Neural progenitor cell (in vitro differentiated cells): Measurements from ENCODE around the gene ETDC. TPM values are rescaled to one million over a fixed set of nuclear protein-coding genes. Genes with fewer than 3 reads are reported as not detected.

ENCODE experiments used
- DNase-seq: peaks from one replicate; pipeline ENCODE4 v3.0.0-alpha.2; 2016; ENCODE audit warnings: low spot score
- H2AFZ ChIP-seq: fragments of 200-600 bp; sonication (generic); replicated peaks from 2 replicates; pipeline ENCODE4 v1.6.1; 2016; ENCODE audit warnings: antibody characterized with exemption
- H3F3A ChIP-seq: fragments of 200-600 bp; sonication (generic); 2 replicates; pipeline ENCODE4 v1.6.1; 2016; ENCODE audit warnings: antibody characterized with exemption, low read depth
- H3K27ac ChIP-seq: fragments of 200-600 bp; sonication (generic); 2 replicates; pipeline ENCODE4 v1.5.1; 2016; ENCODE audit warnings: mild to moderate bottlenecking
- H3K27me3 ChIP-seq: fragments of 200-600 bp; sonication (generic); 2 replicates; pipeline ENCODE4 v1.6.1; 2016; ENCODE audit warnings: mild to moderate bottlenecking, moderate library complexity
- H3K36me3 ChIP-seq: fragments of 200-600 bp; sonication (generic); 2 replicates; pipeline ENCODE4 v1.5.1; 2016
- H3K4me1 ChIP-seq: fragments of 200-600 bp; sonication (generic); 2 replicates; pipeline ENCODE4 v1.6.1; 2016; ENCODE audit warnings: mixed run types
- H3K4me2 ChIP-seq: fragments of 200-600 bp; sonication (generic); 2 replicates; pipeline ENCODE4 v1.6.1; 2016
- H3K4me3 ChIP-seq: fragments of 200-600 bp; sonication (generic); 2 replicates; pipeline ENCODE4 v1.5.1; 2016
- H3K79me2 ChIP-seq: fragments of 200-600 bp; sonication (generic); 2 replicates; pipeline ENCODE4 v1.6.1; 2016; ENCODE audit warnings: low read depth
- H3K9ac ChIP-seq: fragments of 200-600 bp; sonication (generic); 2 replicates; pipeline ENCODE4 v1.6.1; 2016
- H3K9me3 ChIP-seq: fragments of 200-600 bp; sonication (generic); 2 replicates; pipeline ENCODE4 v1.5.1; 2016; ENCODE audit warnings: low read depth
- H4K20me1 ChIP-seq: fragments of 200-600 bp; sonication (generic); 2 replicates; pipeline ENCODE4 v1.6.1; 2016; ENCODE audit warnings: low read depth
- H3K27ac Mint-ChIP-seq: 3 replicates; pipeline ENCODE4 v1.8.0; 2021; ENCODE audit warnings: mixed read lengths
- H3K27me3 Mint-ChIP-seq: 2 replicates; pipeline ENCODE4 v1.8.0; 2022; ENCODE audit warnings: low read depth, mild to moderate bottlenecking, inconsistent platforms, moderate library complexity, mixed read lengths; ENCODE audit not compliant: insufficient read depth
- H3K36me3 Mint-ChIP-seq: 3 replicates; pipeline ENCODE4 v1.8.0; 2021; ENCODE audit warnings: mixed read lengths
- H3K4me1 Mint-ChIP-seq: 3 replicates; pipeline ENCODE4 v1.8.0; 2021; ENCODE audit warnings: mixed read lengths
- H3K4me3 Mint-ChIP-seq: 3 replicates; pipeline ENCODE4 v1.8.0; 2021; ENCODE audit warnings: mild to moderate bottlenecking, moderate library complexity, mixed read lengths
- H3K9me3 Mint-ChIP-seq: 3 replicates; pipeline ENCODE4 v1.8.0; 2020; ENCODE audit warnings: mixed read lengths
- CTCF ChIP-seq: fragments of 200-600 bp; sonication (generic); IDR thresholded peaks from 2 replicates; pipeline ENCODE4 v1.5.1; 2017; ENCODE audit warnings: antibody characterized with exemption, mild to moderate bottlenecking
- EZH2 ChIP-seq: fragments of 200-600 bp; sonication (generic); IDR thresholded peaks from 2 replicates; pipeline ENCODE4 v1.6.1; 2017; ENCODE audit warnings: antibody characterized with exemption, mild to moderate bottlenecking, moderate library complexity
- EZH2phosphoT487 ChIP-seq: fragments of 200-600 bp; sonication (generic); IDR thresholded peaks from 2 replicates; pipeline ENCODE4 v1.6.1; 2017; ENCODE audit warnings: antibody characterized with exemption
- total RNA-seq: library from RNA; depleted of rRNA; stranded (reverse); fragments of >200 nt; gene quantifications from 2 replicates; pipeline ENCODE4 v1.2.3, GENCODE V29; 2015; ENCODE audit warnings: low replicate concordance

The ETDC gene
- total RNA-seq, 1 donor from 2014 or later: not detected

DNA sequence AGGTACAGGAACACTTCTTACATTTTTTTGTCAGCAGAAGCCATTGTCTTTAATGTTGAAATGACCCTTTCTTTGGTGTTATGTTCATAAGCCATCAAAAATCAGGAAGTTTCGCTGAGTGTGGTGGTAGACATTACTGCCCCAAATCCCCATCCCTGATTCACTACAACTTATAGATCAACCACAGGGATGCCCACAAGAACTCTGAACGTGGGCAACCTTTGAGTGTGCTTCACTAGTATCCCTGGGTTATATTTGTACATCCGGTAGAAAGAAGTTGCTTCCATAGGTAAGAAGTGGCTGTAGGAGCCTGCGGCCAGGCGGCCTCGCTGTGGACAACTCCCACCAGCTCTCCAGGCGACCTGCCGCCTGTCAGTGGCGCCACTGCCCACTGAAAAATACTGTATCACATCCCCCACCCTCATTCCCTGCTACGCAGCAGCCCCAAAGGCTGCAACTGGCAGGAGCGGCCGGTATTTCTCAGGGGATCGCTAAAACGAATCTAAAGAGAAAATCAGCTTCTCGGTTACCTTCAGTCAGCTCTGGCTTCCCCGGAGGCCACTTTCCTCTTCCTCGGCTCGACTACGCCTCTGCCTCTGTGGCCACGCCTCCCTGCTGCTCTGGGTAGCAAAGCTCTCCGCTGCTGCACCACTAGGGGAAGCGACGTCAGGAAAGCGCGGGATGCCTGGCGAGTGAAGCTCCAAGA, 13.9 kb upstream of the ETDC start:
- Histone ChIP-seq H3K79me2 (no peaks in the 10 kb centered on the region), H3K27me3 (no peaks in the 10 kb centered on the region), H3K4me3 (peak overlapping the region; percentile 41), H3K36me3 (no peaks in the 10 kb centered on the region), H3K27ac (no peak overlapping the region), H3K9me3 (peaks cover 3% of the 10 kb centered on the region), H3K9ac (no peak overlapping the region), H4K20me1 (no peaks in the 10 kb centered on the region), H3F3A (no peaks in the 10 kb centered on the region), H3K4me1 (no peaks in the 10 kb centered on the region), H3K4me2 (peak overlapping the region; percentile 73), H2AFZ (peak overlapping the region; percentile 61)
- no peak overlapping the region for H3K27ac Mint-ChIP-seq
- TF ChIP-seq EZH2phosphoT487 (no peak), EZH2 (no peak), CTCF (peak; percentile 35)
- peak; percentile 81 for DNase-seq
- H3K4me1 Mint-ChIP-seq: no peaks in the 10 kb centered on the region
- H3K36me3 Mint-ChIP-seq: peaks cover 5% of the 10 kb centered on the region
- H3K4me3 Mint-ChIP-seq: peak overlapping the region; percentile 75
- H3K9me3 Mint-ChIP-seq: peaks cover 14% of the 10 kb centered on the region
- H3K27me3 Mint-ChIP-seq: peaks cover 4% of the 10 kb centered on the region

GRCh38 chrX:135295944-135296305, 13.4 kb upstream of the ETDC start:
- Mint-ChIP-seq H3K9me3 (peaks cover 14% of the 10 kb centered on the region), H3K4me3 (peak overlapping the region; percentile 75), H3K4me1 (no peaks in the 10 kb centered on the region), H3K36me3 (peaks cover 5% of the 10 kb centered on the region), H3K27ac (no peak overlapping the region), H3K27me3 (peaks cover 4% of the 10 kb centered on the region)
- no peak overlapping the region for H3K9ac ChIP-seq
- H3K9me3 ChIP-seq: peaks cover 3% of the 10 kb centered on the region
- no peaks in the 10 kb centered on the region for H3K36me3 ChIP-seq
- DNase-seq: no peak
- H3K4me1 ChIP-seq: no peaks in the 10 kb centered on the region
- no peak overlapping the region for H3K27ac ChIP-seq
- TF ChIP-seq CTCF: no peak
- no peak for TF ChIP-seq EZH2
- TF ChIP-seq EZH2phosphoT487: no peak
- H2AFZ ChIP-seq: no peak overlapping the region
- no peaks in the 10 kb centered on the region for H4K20me1 ChIP-seq
- no peaks in the 10 kb centered on the region for H3F3A ChIP-seq
- H3K4me2 ChIP-seq: peak overlapping the region; percentile 73
- no peaks in the 10 kb centered on the region for H3K27me3 ChIP-seq
- peak overlapping the region; percentile 41 for H3K4me3 ChIP-seq
- H3K79me2 ChIP-seq: no peaks in the 10 kb centered on the region

DNA sequence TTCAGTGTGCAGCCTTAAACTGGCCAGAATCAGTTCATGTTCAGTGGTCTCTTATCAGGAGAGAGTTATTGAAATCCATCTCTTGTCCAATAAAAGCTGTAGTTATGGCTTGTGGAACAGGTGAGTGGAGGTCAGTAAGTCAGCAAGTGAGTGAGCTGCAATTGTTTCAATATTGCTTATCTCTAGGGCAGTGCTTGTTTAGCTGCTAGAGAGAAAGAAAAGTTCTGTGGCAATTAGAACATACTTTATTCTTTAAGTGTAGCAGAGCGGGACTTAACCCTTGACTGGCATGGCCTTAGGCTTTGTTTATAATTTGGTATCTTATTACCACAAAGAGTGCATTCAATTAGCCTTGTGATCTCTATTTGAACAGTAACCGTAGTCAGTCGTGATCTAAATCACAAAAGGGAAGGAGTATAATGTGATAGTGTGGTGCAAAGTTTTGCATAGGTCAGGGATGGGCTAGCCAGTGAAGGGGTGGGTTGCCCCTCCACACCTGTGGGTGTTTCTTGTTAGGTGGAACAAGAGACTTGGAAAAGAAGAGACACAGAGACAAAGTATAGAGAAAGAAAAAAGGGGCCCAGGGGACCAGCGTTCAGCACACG, 6.9 kb upstream of the ETDC start:
- H3K27ac Mint-ChIP-seq: no peak overlapping the region
- H3K36me3 Mint-ChIP-seq: peaks cover 2% of the 10 kb centered on the region
- peaks cover 3% of the 10 kb centered on the region for H3K27me3 Mint-ChIP-seq
- peaks cover 3% of the 10 kb centered on the region for H3F3A ChIP-seq
- no peaks in the 10 kb centered on the region for H3K27me3 ChIP-seq
- peaks cover 10% of the 10 kb centered on the region for H3K4me1 Mint-ChIP-seq
- no peak for TF ChIP-seq CTCF
- TF ChIP-seq EZH2: no peak
- no peak for TF ChIP-seq EZH2phosphoT487
- no peak overlapping the region for H3K4me3 Mint-ChIP-seq
- H4K20me1 ChIP-seq: no peaks in the 10 kb centered on the region
- DNase-seq: peak; percentile 25
- H3K4me1 ChIP-seq: peaks cover 8% of the 10 kb centered on the region
- H3K9me3 Mint-ChIP-seq: peaks cover 4% of the 10 kb centered on the region
- H3K79me2 ChIP-seq: no peaks in the 10 kb centered on the region
- H2AFZ ChIP-seq: no peak overlapping the region
- peak overlapping the region; percentile 38 for H3K4me2 ChIP-seq
- no peak overlapping the region for H3K4me3 ChIP-seq
- H3K36me3 ChIP-seq: no peaks in the 10 kb centered on the region
- H3K27ac ChIP-seq: no peak overlapping the region
- no peak overlapping the region for H3K9ac ChIP-seq
- H3K9me3 ChIP-seq: peaks cover 3% of the 10 kb centered on the region
